ENCODE results near the gene ACD. TPM values are rescaled to one million over a fixed set of nuclear protein-coding genes. Genes with fewer than 3 reads are reported as not detected.

Gene ACD
- total and polyA plus RNA-seq, 2 donors (not counting 1 experiment from before 2014, with no cell fraction given) = 47.6 to 71.4 TPM

- Mint-ChIP-seq H3K9me3 (ENCODE audit: insufficient read depth) (no peaks in the 10 kb centered on the region), H3K4me3 (no peak overlapping the region), H3K27me3 (no peaks in the 10 kb centered on the region), H3K4me1 (peaks cover 17% of the 10 kb centered on the region), H3K27ac (no peak overlapping the region)
- peaks cover 42% of the 10 kb centered on the region for H4K20me1 ChIP-seq (ENCODE audit: control insufficient read depth, insufficient read depth, low read length, poor library complexity, severe bottlenecking)
- H3K27ac ChIP-seq (ENCODE audit: low read length in 2 of 2) = no peak overlapping the region
- peaks cover 0 to 73% of the 10 kb centered on the region in 2 experiments for H3K36me3 ChIP-seq (replicated peaks in 1 of 2; ENCODE audit: control extremely low read depth in 1 of 2, control insufficient read depth in 1 of 2, extremely low read depth in 1 of 2, insufficient read depth in 2 of 2, low read length in 1 of 2)
- no peak for ATAC-seq (ENCODE audit: low read depth)
- H3K79me2 ChIP-seq (ENCODE audit: control insufficient read depth, insufficient read depth, low read length) = peaks cover 18% of the 10 kb centered on the region
- peaks cover 2 to 5% of the 10 kb centered on the region in 2 donors for H3K4me1 ChIP-seq (ENCODE audit: control insufficient read depth in 2 of 2, insufficient read depth in 2 of 2, low read length in 2 of 2)
- H3K27me3 ChIP-seq (replicated peaks in 1 of 4; ENCODE audit: control extremely low read depth in 1 of 4, control insufficient read depth in 3 of 4, insufficient read depth in 4 of 4, low read length in 3 of 4) = no peaks in the 10 kb centered on the region
- TF ChIP-seq, protein P1, sequence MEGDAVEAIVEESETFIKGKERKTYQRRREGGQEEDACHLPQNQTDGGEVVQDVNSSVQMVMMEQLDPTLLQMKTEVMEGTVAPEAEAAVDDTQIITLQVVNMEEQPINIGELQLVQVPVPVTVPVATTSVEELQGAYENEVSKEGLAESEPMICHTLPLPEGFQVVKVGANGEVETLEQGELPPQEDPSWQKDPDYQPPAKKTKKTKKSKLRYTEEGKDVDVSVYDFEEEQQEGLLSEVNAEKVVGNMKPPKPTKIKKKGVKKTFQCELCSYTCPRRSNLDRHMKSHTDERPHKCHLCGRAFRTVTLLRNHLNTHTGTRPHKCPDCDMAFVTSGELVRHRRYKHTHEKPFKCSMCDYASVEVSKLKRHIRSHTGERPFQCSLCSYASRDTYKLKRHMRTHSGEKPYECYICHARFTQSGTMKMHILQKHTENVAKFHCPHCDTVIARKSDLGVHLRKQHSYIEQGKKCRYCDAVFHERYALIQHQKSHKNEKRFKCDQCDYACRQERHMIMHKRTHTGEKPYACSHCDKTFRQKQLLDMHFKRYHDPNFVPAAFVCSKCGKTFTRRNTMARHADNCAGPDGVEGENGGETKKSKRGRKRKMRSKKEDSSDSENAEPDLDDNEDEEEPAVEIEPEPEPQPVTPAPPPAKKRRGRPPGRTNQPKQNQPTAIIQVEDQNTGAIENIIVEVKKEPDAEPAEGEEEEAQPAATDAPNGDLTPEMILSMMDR (IDR thresholded peaks at IDR 0.05) = no peak
- TF ChIP-seq EZH2 (IDR thresholded peaks at IDR 0.05; ENCODE audit: borderline replicate concordance, insufficient read depth, low read depth, low read length, poor library complexity, severe bottlenecking) = no peak
- intact Hi-C loops (cut with micrococcal nuclease) = no loop called here
- no peak overlapping the region for H3K9ac ChIP-seq (ENCODE audit: low read length)
- H3K4me3 ChIP-seq (ENCODE audit: control extremely low read depth in 1 of 5, extremely low read depth in 1 of 5, insufficient read depth in 1 of 5, low read depth in 2 of 5, low read length in 4 of 5) = no peak overlapping the region
- DNase-seq = no peak
- no peak overlapping the region for H2AFZ ChIP-seq (ENCODE audit: insufficient read depth, low read depth, low read length, poor library complexity, severe bottlenecking)
- H3K9me3 ChIP-seq (ENCODE audit: control extremely low read depth in 1 of 3, control insufficient read depth in 2 of 3, insufficient read depth in 1 of 3, low read length in 2 of 3) = no peaks in the 10 kb centered on the region
- ChIA-PET POLR2A (interaction anchor here (0.6 kb wide), 1 partner anchor 138 kb away, joined by 9 read pairs; no protein-coding TSS in a partner anchor), CTCF (no interaction called here)
- 95% methylated on average over 22 of the region's 25 CpGs for WGBS (ENCODE audit: insufficient coverage)
- H3K4me2 ChIP-seq (replicated peaks; ENCODE audit: low read depth, low read length, poor library complexity, severe bottlenecking) = no peak overlapping the region
Observed at GRCh38 chr16:67653789-67654402, 6.2 kb downstream of the ACD start.

DNA sequence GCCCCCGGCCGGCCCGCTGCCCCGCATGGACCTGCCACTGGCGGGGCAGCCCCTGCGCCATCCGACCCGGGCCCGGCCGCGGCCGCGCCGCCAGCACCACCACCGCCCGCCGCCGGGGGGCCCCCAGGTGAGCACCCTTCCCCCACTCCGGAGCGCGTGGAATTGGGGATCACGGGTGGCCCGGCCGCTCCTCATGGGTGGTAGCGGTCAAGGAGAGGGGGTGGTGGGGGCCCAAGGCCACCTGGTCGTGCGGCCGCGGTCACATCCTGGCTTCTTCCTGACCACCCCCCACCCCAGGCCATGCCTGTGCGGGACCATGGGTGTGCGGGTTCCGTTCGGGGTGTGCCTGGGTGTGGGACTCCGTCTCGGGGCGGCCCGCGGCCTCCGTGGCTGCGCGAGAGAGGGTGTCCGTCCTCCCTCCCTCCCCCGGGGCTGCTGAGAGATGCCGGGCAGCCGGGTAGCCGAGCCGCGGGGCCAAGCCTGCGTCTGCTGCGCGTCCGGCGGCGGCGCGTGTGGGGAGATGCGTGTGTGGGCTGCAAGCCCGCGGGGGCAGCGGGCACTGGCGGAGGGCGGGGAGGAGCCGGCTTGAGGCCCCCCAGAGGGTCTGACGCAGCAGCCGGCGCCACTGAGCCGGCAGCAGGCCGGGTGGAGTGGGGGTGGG is 6.8 kb downstream of the ACD start:
- POLR2A ChIA-PET = no interaction called here
- H3K4me3 Mint-ChIP-seq = no peak overlapping the region

More for the DNA sequence above, 6.8 kb downstream of the ACD start:
- ATAC-seq (ENCODE audit: low read depth) (no peak), DNase-seq (no peak)
- Mint-ChIP-seq H3K27me3 (no peaks in the 10 kb centered on the region), H3K9me3 (ENCODE audit: insufficient read depth) (no peaks in the 10 kb centered on the region), H3K27ac (no peak overlapping the region), H3K4me1 (peaks cover 11% of the 10 kb centered on the region)
- Histone ChIP-seq H3K9me3 (ENCODE audit: control extremely low read depth in 1 of 3, control insufficient read depth in 2 of 3, insufficient read depth in 1 of 3, low read length in 2 of 3) (no peaks in the 10 kb centered on the region), H2AFZ (ENCODE audit: insufficient read depth, low read depth, low read length, poor library complexity, severe bottlenecking) (no peak overlapping the region), H3K4me3 (ENCODE audit: control extremely low read depth in 1 of 5, extremely low read depth in 1 of 5, insufficient read depth in 1 of 5, low read depth in 2 of 5, low read length in 4 of 5) (no peak overlapping the region), H3K27me3 (replicated peaks in 1 of 4; ENCODE audit: control extremely low read depth in 1 of 4, control insufficient read depth in 3 of 4, insufficient read depth in 4 of 4, low read length in 3 of 4) (no peaks in the 10 kb centered on the region), H3K27ac (ENCODE audit: low read length in 2 of 2) (no peak overlapping the region), H3K36me3 (replicated peaks in 1 of 2; ENCODE audit: control extremely low read depth in 1 of 2, control insufficient read depth in 1 of 2, extremely low read depth in 1 of 2, insufficient read depth in 2 of 2, low read length in 1 of 2) (peaks cover 0 to 76% of the 10 kb centered on the region in 2 experiments), H3K79me2 (ENCODE audit: control insufficient read depth, insufficient read depth, low read length) (peaks cover 20% of the 10 kb centered on the region), H3K9ac (ENCODE audit: low read length) (no peak overlapping the region), H3K4me2 (replicated peaks; ENCODE audit: low read depth, low read length, poor library complexity, severe bottlenecking) (no peak overlapping the region), H3K4me1 (ENCODE audit: control insufficient read depth in 2 of 2, insufficient read depth in 2 of 2, low read length in 2 of 2) (no peaks in the 10 kb centered on the region), H4K20me1 (ENCODE audit: control insufficient read depth, insufficient read depth, low read length, poor library complexity, severe bottlenecking) (peaks cover 45% of the 10 kb centered on the region)
- TF ChIP-seq EZH2 (IDR thresholded peaks at IDR 0.05; ENCODE audit: borderline replicate concordance, insufficient read depth, low read depth, low read length, poor library complexity, severe bottlenecking) = no peak
- intact Hi-C loops (cut with micrococcal nuclease) = no loop called here
- 91% methylated on average over 56 of the region's 68 CpGs for WGBS (ENCODE audit: insufficient coverage)
- CTCF ChIA-PET = interaction anchor here (1.5 to 1.8 kb wide), 2 partner anchors 106 to 132 kb away, joined by 3 to 5 read pairs; no protein-coding TSS in a partner anchor
